HFFc6 (cell line): ENCODE measurements around the gene DPEP3. TPM values are rescaled to one million over a fixed set of nuclear protein-coding genes. Genes with fewer than 3 reads are reported as not detected.

ENCODE experiments used
- DNase-seq: peaks from one replicate; pipeline ENCODE4 v3.0.0-alpha.2; 2018
- H3K27ac Mint-ChIP-seq: 2 replicates; pipeline ENCODE4 v1.8.0; 2020; ENCODE audit warnings: mild to moderate bottlenecking, mixed read lengths
- H3K27me3 Mint-ChIP-seq: 2 replicates; pipeline ENCODE4 v1.8.0; 2021; ENCODE audit warnings: mild to moderate bottlenecking, moderate library complexity, mixed read lengths; ENCODE audit not compliant: insufficient read depth
- H3K36me3 Mint-ChIP-seq: 2 replicates; pipeline ENCODE4 v1.8.0; 2021; ENCODE audit warnings: low read depth, mixed read lengths
- H3K4me1 Mint-ChIP-seq: 2 replicates; pipeline ENCODE4 v1.8.0; 2020; ENCODE audit warnings: low read depth, mixed read lengths
- H3K4me3 Mint-ChIP-seq: 2 replicates; pipeline ENCODE4 v1.8.0; 2020; ENCODE audit warnings: mild to moderate bottlenecking, moderate library complexity, mixed read lengths
- H3K9me3 Mint-ChIP-seq: 2 replicates; pipeline ENCODE4 v1.8.0; 2020; ENCODE audit warnings: mild to moderate bottlenecking, mixed read lengths
- total RNA-seq, 6 experiments: library from RNA; stranded (reverse); fragmentation: NEBNext Ultra II Directional; extraction: Animal tissue kit (Norgen Biotek cat#: 25700); gene quantifications; 2 replicates in 1 of 6; 3 replicates in 5 of 6; pipeline ENCODE4 v1.2.3, GENCODE V29; 2021
- TF ChIP-seq, protein P1 (sequence below): fragments of 200-600 bp; sonication (generic); IDR thresholded peaks from 2 replicates; pipeline ENCODE4 v1.5.0; 2021; ENCODE audit warnings: antibody characterized with exemption, mild to moderate bottlenecking

The DPEP3 gene
- total RNA-seq, 6 experiments from 2014 or later = not detected

DNA sequence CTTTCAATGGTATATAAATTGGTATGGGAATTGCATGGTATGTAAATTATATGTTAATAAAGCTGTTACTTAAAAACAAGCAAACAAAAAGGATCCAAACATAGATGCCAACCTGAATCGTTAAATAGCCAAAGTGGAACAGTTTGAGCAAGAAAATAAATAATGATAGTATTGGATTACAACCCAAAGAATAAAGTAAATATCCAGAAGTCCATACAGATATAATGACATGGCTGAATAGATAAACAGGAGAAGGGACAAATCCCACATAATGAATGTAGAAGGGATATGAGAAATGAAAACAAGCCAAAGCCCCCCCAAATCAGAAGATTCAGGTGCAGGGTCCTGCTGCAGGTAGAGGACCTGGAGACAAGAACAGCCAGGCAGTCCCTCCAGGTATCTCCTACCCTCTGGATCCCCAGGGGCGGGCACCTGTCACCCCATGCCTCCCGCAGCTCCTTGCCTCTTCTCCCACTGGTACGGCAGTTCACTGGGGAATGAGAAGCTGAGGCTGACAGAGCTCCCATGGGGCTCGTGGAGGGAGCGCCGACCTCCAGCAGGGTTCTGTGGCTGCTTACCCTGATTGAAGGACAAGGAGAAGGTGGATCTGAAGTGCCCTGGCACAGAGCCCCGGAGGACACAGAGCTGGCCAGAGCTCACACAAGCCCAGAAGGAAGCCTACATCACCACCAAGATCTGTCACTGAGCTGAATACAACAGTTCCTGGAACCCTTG, 26.5 kb downstream of the DPEP3 start:
- H3K27ac Mint-ChIP-seq = no peak overlapping the region
- TF ChIP-seq, protein P1, sequence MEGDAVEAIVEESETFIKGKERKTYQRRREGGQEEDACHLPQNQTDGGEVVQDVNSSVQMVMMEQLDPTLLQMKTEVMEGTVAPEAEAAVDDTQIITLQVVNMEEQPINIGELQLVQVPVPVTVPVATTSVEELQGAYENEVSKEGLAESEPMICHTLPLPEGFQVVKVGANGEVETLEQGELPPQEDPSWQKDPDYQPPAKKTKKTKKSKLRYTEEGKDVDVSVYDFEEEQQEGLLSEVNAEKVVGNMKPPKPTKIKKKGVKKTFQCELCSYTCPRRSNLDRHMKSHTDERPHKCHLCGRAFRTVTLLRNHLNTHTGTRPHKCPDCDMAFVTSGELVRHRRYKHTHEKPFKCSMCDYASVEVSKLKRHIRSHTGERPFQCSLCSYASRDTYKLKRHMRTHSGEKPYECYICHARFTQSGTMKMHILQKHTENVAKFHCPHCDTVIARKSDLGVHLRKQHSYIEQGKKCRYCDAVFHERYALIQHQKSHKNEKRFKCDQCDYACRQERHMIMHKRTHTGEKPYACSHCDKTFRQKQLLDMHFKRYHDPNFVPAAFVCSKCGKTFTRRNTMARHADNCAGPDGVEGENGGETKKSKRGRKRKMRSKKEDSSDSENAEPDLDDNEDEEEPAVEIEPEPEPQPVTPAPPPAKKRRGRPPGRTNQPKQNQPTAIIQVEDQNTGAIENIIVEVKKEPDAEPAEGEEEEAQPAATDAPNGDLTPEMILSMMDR = no peak
- DNase-seq = no peak
- no peak overlapping the region for H3K4me3 Mint-ChIP-seq
- H3K36me3 Mint-ChIP-seq = peaks cover 27% of the 10 kb centered on the region
- H3K9me3 Mint-ChIP-seq = no peaks in the 10 kb centered on the region
- H3K27me3 Mint-ChIP-seq = no peaks in the 10 kb centered on the region; the same call in 1 of the 2 replicates
- peaks cover 2% of the 10 kb centered on the region for H3K4me1 Mint-ChIP-seq

DNA sequence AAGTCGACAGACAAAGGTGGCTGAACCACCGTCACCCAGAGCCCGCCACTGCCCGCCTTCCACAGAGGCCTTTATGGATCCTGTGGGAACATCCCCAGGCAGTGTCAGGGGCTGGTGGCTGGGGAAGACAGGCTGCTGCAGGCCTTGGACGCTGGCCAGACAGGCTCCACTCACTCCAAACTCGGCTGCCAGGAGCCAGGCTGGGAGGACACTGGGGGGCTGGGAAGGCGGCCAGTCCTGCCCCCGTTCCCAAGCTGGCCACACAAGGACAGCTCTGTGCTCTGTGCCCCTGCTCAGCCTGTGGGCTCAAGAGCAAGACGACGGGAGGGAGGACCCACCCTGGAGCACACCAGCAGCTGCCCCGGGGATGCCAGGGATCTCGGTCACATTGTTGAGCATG, 28.8 kb downstream of the DPEP3 start:
- no peak overlapping the region for H3K27ac Mint-ChIP-seq
- H3K9me3 Mint-ChIP-seq = no peaks in the 10 kb centered on the region
- no peaks in the 10 kb centered on the region for H3K4me1 Mint-ChIP-seq
- no peak for DNase-seq
- TF ChIP-seq, protein P1 = no peak
- H3K4me3 Mint-ChIP-seq = no peak overlapping the region
- peaks cover 25% of the 10 kb centered on the region for H3K36me3 Mint-ChIP-seq
- no peaks in the 10 kb centered on the region; the same call in 1 of the 2 replicates for H3K27me3 Mint-ChIP-seq

DNA sequence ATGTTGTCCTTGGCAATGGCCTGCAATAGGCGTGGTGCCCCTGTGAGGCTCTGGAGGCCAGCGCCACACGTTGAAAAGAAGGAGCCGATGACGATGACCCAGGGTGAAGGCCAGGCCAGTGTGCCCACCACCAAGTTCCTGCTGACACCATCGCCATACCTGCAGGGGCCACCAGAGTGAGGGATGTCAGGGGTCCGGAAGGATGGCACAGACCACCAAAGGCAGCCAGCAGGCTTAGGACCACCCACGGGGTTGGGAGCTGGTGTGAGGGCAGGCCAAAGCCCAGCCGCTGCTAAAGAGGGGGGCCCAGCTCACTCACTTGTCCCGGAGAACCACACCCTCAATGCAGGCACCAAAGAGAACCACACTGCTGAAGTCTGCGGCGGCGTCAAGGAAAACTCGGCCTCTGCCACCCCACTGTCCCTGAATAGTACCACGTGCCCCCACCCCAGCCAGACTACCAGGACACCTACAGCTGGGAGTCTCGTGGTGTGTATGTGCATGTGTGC, 29.9 kb downstream of the DPEP3 start:
- H3K27me3 Mint-ChIP-seq = no peaks in the 10 kb centered on the region; the same call in 1 of the 2 replicates
- TF ChIP-seq, protein P1 = no peak
- DNase-seq = no peak
- H3K36me3 Mint-ChIP-seq = peaks cover 25% of the 10 kb centered on the region
- no peak overlapping the region for H3K4me3 Mint-ChIP-seq
- no peak overlapping the region for H3K27ac Mint-ChIP-seq
- no peaks in the 10 kb centered on the region for H3K4me1 Mint-ChIP-seq
- H3K9me3 Mint-ChIP-seq = no peaks in the 10 kb centered on the region

DNA sequence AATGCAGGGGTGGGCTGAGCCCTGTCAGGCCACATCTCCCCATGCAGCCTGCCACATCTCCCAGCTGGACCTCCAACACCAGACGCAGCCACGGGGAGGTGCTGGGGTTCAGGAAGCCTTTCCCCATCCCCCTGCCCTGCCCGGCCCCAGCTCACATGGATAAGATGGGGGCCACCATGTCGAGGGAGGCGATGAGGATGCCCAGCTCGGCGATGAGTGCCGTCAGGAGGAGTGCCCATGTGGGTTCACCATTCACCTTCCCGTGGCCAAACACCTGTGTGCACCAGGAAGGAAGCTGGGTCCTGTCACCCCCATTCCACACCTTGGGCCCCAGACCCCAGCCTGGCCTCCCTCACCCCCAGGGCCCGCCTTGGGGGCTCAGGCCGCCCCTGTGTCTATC, 30.7 kb downstream of the DPEP3 start:
- Mint-ChIP-seq H3K27me3 (no peaks in the 10 kb centered on the region; the same call in 1 of the 2 replicates), H3K9me3 (no peaks in the 10 kb centered on the region), H3K36me3 (peaks cover 25% of the 10 kb centered on the region), H3K27ac (no peak overlapping the region), H3K4me1 (no peaks in the 10 kb centered on the region), H3K4me3 (no peak overlapping the region)
- no peak for DNase-seq
- TF ChIP-seq, protein P1 = no peak

DNA sequence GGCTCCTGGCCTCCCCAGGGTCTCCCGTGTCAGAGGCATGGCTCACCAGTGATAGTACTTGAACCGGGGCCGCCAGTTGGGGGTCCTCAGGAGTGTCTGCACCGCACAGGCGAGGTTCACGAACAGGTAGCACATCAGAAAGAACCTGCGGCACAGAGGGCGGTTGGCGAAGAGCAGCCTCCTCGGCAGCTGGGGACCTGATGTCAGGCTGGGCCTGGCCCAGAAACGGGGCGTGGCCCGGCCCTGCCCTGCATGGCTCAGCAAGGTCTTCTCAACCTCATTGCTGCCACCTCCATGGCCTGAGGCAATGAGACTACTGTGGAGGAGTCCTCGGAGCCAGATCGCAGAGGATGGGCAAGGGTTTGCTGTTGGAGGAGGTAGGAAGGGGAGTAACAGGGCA, 32.3 kb downstream of the DPEP3 start:
- Mint-ChIP-seq H3K4me1 (no peaks in the 10 kb centered on the region), H3K27me3 (no peaks in the 10 kb centered on the region; the same call in none of the 2 replicates), H3K9me3 (no peaks in the 10 kb centered on the region), H3K36me3 (peaks cover 14% of the 10 kb centered on the region), H3K4me3 (no peak overlapping the region), H3K27ac (no peak overlapping the region)
- TF ChIP-seq, protein P1 = no peak
- DNase-seq = no peak
